Stimulated activated CD8-positive, alpha-beta memory T cell treated with anti-CD3 and anti-CD28 coated beads, Interleukin-12 subunit alpha, Interleukin-12 subunit beta, amount 100 ng/mL, for 24 hours (primary cell): ENCODE measurements around the gene SP110.
"Not testable (repeated sequence)": the region's sequence is repeated elsewhere in the genome, so short reads cannot be mapped to it uniquely, and the experiment has no call there.

Experiments used
- DNase-seq: peaks from one replicate; pipeline ENCODE4 v3.0.0-alpha.2; 2020; ENCODE audit errors: extremely low read depth

Gene SP110

GRCh38 chr2:230127195-230127594 lies 92.6 kb downstream of the SP110 start:
- DNase-seq, result no peak

- DNase-seq, result no peak
Measured at GRCh38 chr2:230124757-230125431, 94.9 kb downstream of the SP110 start.

- DNase-seq, result no peak
Measured at GRCh38 chr2:230124235-230124634, 95.5 kb downstream of the SP110 start.

GRCh38 chr2:230120376-230120775 lies 99.4 kb downstream of the SP110 start:
- DNase-seq, result not testable (repeated sequence)

- not testable (repeated sequence) for DNase-seq
Measured at GRCh38 chr2:230119827-230120226, 100.0 kb downstream of the SP110 start.
